Measurements from ENCODE around the gene HIVEP3. TPM values are rescaled to one million over a fixed set of nuclear protein-coding genes. Genes with fewer than 3 reads are reported as not detected.

HIVEP3 gene
- polyA plus RNA-seq, 1 donor (not counting 4 experiments of a cell fraction or from before 2014, with no cell fraction given): 1.1 TPM

GRCh38 chr1:41936107-41936506, 17.4 kb upstream of the HIVEP3 start:
- Histone ChIP-seq H3K27me3 (ENCODE audit: control insufficient read depth, extremely low read depth, insufficient read depth, low read length) (no peaks in the 10 kb centered on the region), H3K9me3 (ENCODE audit: control insufficient read depth, low read depth, low read length) (no peaks in the 10 kb centered on the region), H3K4me3 (ENCODE audit: control insufficient read depth in 2 of 3, extremely low read depth in 1 of 3, insufficient read depth in 2 of 3, low read depth in 1 of 3, low read length in 3 of 3) (no peak overlapping the region), H3K36me3 (ENCODE audit: control insufficient read depth in 2 of 2, extremely low read depth in 1 of 2, insufficient read depth in 2 of 2, low read length in 2 of 2) (no peaks in the 10 kb centered on the region), H2AFZ (ENCODE audit: control insufficient read depth, low read length) (no peak overlapping the region), H3K9ac (ENCODE audit: control insufficient read depth, extremely low read depth, insufficient read depth, low read length) (no peak overlapping the region), H3K27ac (ENCODE audit: control insufficient read depth, insufficient read depth, low read length) (no peak overlapping the region), H3K79me2 (ENCODE audit: control insufficient read depth, insufficient read depth, low read length) (no peaks in the 10 kb centered on the region), H4K20me1 (ENCODE audit: control insufficient read depth, extremely low read depth, insufficient read depth, low read length) (no peaks in the 10 kb centered on the region), H3K4me2 (ENCODE audit: control insufficient read depth, extremely low read depth, insufficient read depth, low read depth, low read length) (no peak overlapping the region), H3K4me1 (ENCODE audit: control insufficient read depth, extremely low read depth, insufficient read depth, low read length) (peaks cover 6% of the 10 kb centered on the region), H3K9me1 (ENCODE audit: control insufficient read depth, extremely low read depth, insufficient read depth, low read length) (no peaks in the 10 kb centered on the region)
- dilution Hi-C loops (cut with MboI; ENCODE audit: extremely low pct_ligation_motif_present, low sequenced_read_pairs): no loop called here
- TF ChIP-seq EZH2 (IDR thresholded peaks at IDR 0.05; ENCODE audit: low read length): no peak
- no peak for TF ChIP-seq CTCF (optimal IDR thresholded peaks at IDR 0.05 in 1 of 3, IDR thresholded peaks at IDR 0.05 in 1 of 3, conservative IDR thresholded peaks at IDR 0.05 in 1 of 3; ENCODE audit: extremely low read depth in 1 of 3, insufficient read depth in 2 of 3, low read length in 3 of 3)
- FAIRE-seq (peak; percentile 81), DNase-seq (ENCODE audit: low read depth, low spot score) (no peak)

GRCh38 chr1:41935226-41935625, 16.5 kb upstream of the HIVEP3 start:
- no peaks in the 10 kb centered on the region for H3K9me1 ChIP-seq (ENCODE audit: control insufficient read depth, extremely low read depth, insufficient read depth, low read length)
- H3K4me3 ChIP-seq (ENCODE audit: control insufficient read depth in 2 of 3, extremely low read depth in 1 of 3, insufficient read depth in 2 of 3, low read depth in 1 of 3, low read length in 3 of 3): no peak overlapping the region
- H2AFZ ChIP-seq (ENCODE audit: control insufficient read depth, low read length): no peak overlapping the region
- H3K4me1 ChIP-seq (ENCODE audit: control insufficient read depth, extremely low read depth, insufficient read depth, low read length): peaks cover 6% of the 10 kb centered on the region
- no peak for DNase-seq (ENCODE audit: low read depth, low spot score)
- peaks cover 1% of the 10 kb centered on the region for H3K27me3 ChIP-seq (ENCODE audit: control insufficient read depth, extremely low read depth, insufficient read depth, low read length)
- no peak overlapping the region for H3K9ac ChIP-seq (ENCODE audit: control insufficient read depth, extremely low read depth, insufficient read depth, low read length)
- no peak overlapping the region for H3K4me2 ChIP-seq (ENCODE audit: control insufficient read depth, extremely low read depth, insufficient read depth, low read depth, low read length)
- no peaks in the 10 kb centered on the region for H3K79me2 ChIP-seq (ENCODE audit: control insufficient read depth, insufficient read depth, low read length)
- TF ChIP-seq CTCF (optimal IDR thresholded peaks at IDR 0.05 in 1 of 3, IDR thresholded peaks at IDR 0.05 in 1 of 3, conservative IDR thresholded peaks at IDR 0.05 in 1 of 3; ENCODE audit: extremely low read depth in 1 of 3, insufficient read depth in 2 of 3, low read length in 3 of 3) (no peak), EZH2 (IDR thresholded peaks at IDR 0.05; ENCODE audit: low read length) (no peak)
- no peak for FAIRE-seq
- H4K20me1 ChIP-seq (ENCODE audit: control insufficient read depth, extremely low read depth, insufficient read depth, low read length): no peaks in the 10 kb centered on the region
- no peaks in the 10 kb centered on the region for H3K9me3 ChIP-seq (ENCODE audit: control insufficient read depth, low read depth, low read length)
- H3K27ac ChIP-seq (ENCODE audit: control insufficient read depth, insufficient read depth, low read length): no peak overlapping the region
- dilution Hi-C loops (cut with MboI; ENCODE audit: extremely low pct_ligation_motif_present, low sequenced_read_pairs): no loop called here
- H3K36me3 ChIP-seq (ENCODE audit: control insufficient read depth in 2 of 2, extremely low read depth in 1 of 2, insufficient read depth in 2 of 2, low read length in 2 of 2): no peaks in the 10 kb centered on the region

Measured in keratinocyte (primary cell).